CD4-positive, alpha-beta T cell treated with Interleukin-2 at 100 ng/mL for 4 hours (primary cell): ENCODE results near the gene SLC47A2.
"Not testable (repeated sequence)": the region's sequence is repeated elsewhere in the genome, so short reads cannot be mapped to it uniquely, and the experiment has no call there.

Source experiments
- DNase-seq: peaks from one replicate; pipeline ENCODE4 v3.0.0-alpha.2; 2020; ENCODE audit warnings: low spot score

Gene SLC47A2

GRCh38 chr17:19706791-19707727, 9.3 kb downstream of the SLC47A2 start:
- no peak for DNase-seq

GRCh38 chr17:19705771-19706770, 10.3 kb downstream of the SLC47A2 start:
- no peak for DNase-seq

- DNase-seq = no peak
These were observed 11.2 kb downstream of the SLC47A2 start for GRCh38 chr17:19705201-19705600.

GRCh38 chr17:19703828-19704613, 12.4 kb downstream of the SLC47A2 start:
- no peak for DNase-seq

- DNase-seq = no peak
These were observed 13.1 kb downstream of the SLC47A2 start for GRCh38 chr17:19703106-19703827.

GRCh38 chr17:19702217-19702641, 14.2 kb downstream of the SLC47A2 start:
- DNase-seq = no peak

GRCh38 chr17:19686400-19687090, 29.8 kb downstream of the SLC47A2 start:
- no peak for DNase-seq

GRCh38 chr17:19684909-19685580, 31.3 kb downstream of the SLC47A2 start:
- not testable (repeated sequence) for DNase-seq

GRCh38 chr17:19683117-19683516, 33.3 kb downstream of the SLC47A2 start:
- DNase-seq = no peak

- DNase-seq = no peak
These were observed 37.6 kb downstream of the SLC47A2 start for GRCh38 chr17:19678581-19679453.

- no peak for DNase-seq
These were observed 38.5 kb downstream of the SLC47A2 start for GRCh38 chr17:19677736-19678379.

- DNase-seq = no peak
These were observed 39.5 kb downstream of the SLC47A2 start for GRCh38 chr17:19676896-19677295.

GRCh38 chr17:19673623-19674022, 42.8 kb downstream of the SLC47A2 start:
- no peak for DNase-seq

GRCh38 chr17:19672009-19672750, 44.2 kb downstream of the SLC47A2 start:
- DNase-seq = no peak

- DNase-seq = no peak
These were observed 45.0 kb downstream of the SLC47A2 start for GRCh38 chr17:19671433-19671832.

GRCh38 chr17:19670908-19671307, 45.5 kb downstream of the SLC47A2 start:
- no peak for DNase-seq

GRCh38 chr17:19669680-19670079, 46.7 kb downstream of the SLC47A2 start:
- DNase-seq = not testable (repeated sequence)

GRCh38 chr17:19664821-19665181, 51.6 kb downstream of the SLC47A2 start:
- DNase-seq = no peak
